ENCODE measurements around the gene MAPK9.

The MAPK9 gene

DNA sequence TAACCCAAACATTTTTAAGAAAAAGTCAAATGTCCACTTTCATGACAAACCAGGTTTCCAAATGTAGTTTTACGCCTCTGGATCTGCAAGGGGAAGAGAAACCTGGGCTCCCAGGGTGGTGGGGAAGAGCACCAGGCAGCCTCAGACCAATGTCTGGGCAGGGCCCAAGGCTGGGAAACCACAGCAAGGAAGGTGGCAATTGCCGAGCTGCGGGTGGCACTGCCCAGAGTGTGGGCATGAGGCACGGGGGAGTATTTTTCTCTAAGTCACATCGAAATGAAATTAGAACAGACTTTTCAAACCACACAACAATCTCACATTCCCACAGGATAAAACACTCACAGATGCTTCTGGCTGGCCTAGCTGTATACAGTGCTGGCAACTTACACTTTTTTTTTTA is 50.3 kb downstream of the MAPK9 start:
- Histone ChIP-seq H3K4me3 (ENCODE audit: insufficient read depth, low read length, poor library complexity, severe bottlenecking) (no peak overlapping the region), H3K9ac (ENCODE audit: low read length) (no peak overlapping the region), H3K36me3 (ENCODE audit: low read length) (peaks cover 16% of the 10 kb centered on the region), H4K20me1 (ENCODE audit: low read depth, low read length) (no peaks in the 10 kb centered on the region), H3K4me2 (ENCODE audit: low read depth, low read length, poor library complexity, severe bottlenecking) (no peak overlapping the region), H3K9me2 (replicated peaks; ENCODE audit: insufficient read depth, low read length) (no peaks in the 10 kb centered on the region), H2AFZ (ENCODE audit: low read depth, low read length, severe bottlenecking) (no peak overlapping the region), H3K79me2 (ENCODE audit: insufficient read depth, low read length) (no peaks in the 10 kb centered on the region), H3K27me3 (ENCODE audit: low read length) (no peaks in the 10 kb centered on the region), H3K9me3 (ENCODE audit: insufficient read depth, low read length) (no peaks in the 10 kb centered on the region), H3F3A (ENCODE audit: insufficient read depth) (no peaks in the 10 kb centered on the region), H3K27ac (ENCODE audit: low read depth, low read length) (no peak overlapping the region)
- TF ChIP-seq, protein P1, sequence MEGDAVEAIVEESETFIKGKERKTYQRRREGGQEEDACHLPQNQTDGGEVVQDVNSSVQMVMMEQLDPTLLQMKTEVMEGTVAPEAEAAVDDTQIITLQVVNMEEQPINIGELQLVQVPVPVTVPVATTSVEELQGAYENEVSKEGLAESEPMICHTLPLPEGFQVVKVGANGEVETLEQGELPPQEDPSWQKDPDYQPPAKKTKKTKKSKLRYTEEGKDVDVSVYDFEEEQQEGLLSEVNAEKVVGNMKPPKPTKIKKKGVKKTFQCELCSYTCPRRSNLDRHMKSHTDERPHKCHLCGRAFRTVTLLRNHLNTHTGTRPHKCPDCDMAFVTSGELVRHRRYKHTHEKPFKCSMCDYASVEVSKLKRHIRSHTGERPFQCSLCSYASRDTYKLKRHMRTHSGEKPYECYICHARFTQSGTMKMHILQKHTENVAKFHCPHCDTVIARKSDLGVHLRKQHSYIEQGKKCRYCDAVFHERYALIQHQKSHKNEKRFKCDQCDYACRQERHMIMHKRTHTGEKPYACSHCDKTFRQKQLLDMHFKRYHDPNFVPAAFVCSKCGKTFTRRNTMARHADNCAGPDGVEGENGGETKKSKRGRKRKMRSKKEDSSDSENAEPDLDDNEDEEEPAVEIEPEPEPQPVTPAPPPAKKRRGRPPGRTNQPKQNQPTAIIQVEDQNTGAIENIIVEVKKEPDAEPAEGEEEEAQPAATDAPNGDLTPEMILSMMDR (IDR thresholded peaks at IDR 0.05; ENCODE audit: insufficient read depth, low read length, poor library complexity, severe bottlenecking), result no peak
- no peak for TF ChIP-seq EZH2phosphoT487 (conservative IDR thresholded peaks at IDR 0.05; ENCODE audit: low read length)

DNA sequence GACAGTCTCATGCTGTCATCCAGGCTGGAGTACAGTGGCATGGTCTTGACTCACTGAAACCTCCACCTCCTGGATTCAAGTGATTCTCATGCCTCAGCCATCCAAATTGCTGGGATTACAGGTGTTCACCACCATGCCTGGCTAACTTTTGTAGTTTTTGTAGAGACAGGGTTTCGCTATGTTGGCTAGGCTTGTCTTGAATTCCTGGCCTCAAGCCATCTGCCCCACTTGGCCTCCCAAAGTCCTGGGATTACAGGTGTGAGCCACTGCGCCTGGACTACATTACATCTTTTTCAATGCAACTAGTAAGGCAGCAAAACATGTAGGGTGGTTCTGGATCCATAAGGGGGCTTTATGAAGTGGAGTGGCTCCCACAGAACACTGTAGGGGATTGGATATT is 53.3 kb downstream of the MAPK9 start:
- H3K36me3 ChIP-seq (ENCODE audit: low read length), result peaks cover 13% of the 10 kb centered on the region

DNA sequence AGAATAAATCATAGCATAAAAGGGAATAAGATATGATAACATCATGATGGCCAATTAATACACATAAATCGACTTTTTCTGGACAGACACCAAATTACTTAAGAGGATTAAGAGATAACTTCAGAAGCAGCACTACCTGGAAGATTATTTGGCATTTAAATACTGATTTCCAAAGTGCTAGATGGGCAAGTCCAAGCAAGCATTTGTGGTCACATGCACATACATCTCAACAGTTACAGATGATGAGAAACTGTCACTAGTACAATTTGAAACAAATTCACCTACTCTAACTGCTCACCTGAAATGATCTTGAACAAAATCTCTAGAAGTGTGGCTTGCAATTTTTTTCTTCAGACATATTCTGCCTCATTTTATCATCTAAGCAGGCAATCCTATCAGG is 56.0 kb downstream of the MAPK9 start:
- no peak overlapping the region for H3K4me3 ChIP-seq (ENCODE audit: insufficient read depth, low read length, poor library complexity, severe bottlenecking)
- TF ChIP-seq, protein P1 (IDR thresholded peaks at IDR 0.05; ENCODE audit: insufficient read depth, low read length, poor library complexity, severe bottlenecking), result no peak
- TF ChIP-seq EZH2phosphoT487 (conservative IDR thresholded peaks at IDR 0.05; ENCODE audit: low read length), result no peak
- H3K9me2 ChIP-seq (replicated peaks; ENCODE audit: insufficient read depth, low read length), result no peaks in the 10 kb centered on the region
- H3K4me2 ChIP-seq (ENCODE audit: low read depth, low read length, poor library complexity, severe bottlenecking), result no peak overlapping the region
- H3F3A ChIP-seq (ENCODE audit: insufficient read depth), result no peaks in the 10 kb centered on the region
- no peaks in the 10 kb centered on the region for H3K27me3 ChIP-seq (ENCODE audit: low read length)
- H3K79me2 ChIP-seq (ENCODE audit: insufficient read depth, low read length), result no peaks in the 10 kb centered on the region
- no peak overlapping the region for H3K27ac ChIP-seq (ENCODE audit: low read depth, low read length)
- H3K9me3 ChIP-seq (ENCODE audit: insufficient read depth, low read length), result no peaks in the 10 kb centered on the region
- H3K9ac ChIP-seq (ENCODE audit: low read length), result no peak overlapping the region
- H2AFZ ChIP-seq (ENCODE audit: low read depth, low read length, severe bottlenecking), result no peak overlapping the region
- no peaks in the 10 kb centered on the region for H4K20me1 ChIP-seq (ENCODE audit: low read depth, low read length)
- peaks cover 13% of the 10 kb centered on the region for H3K36me3 ChIP-seq (ENCODE audit: low read length)

More for the DNA sequence above, 53.3 kb downstream of the MAPK9 start:
- H3K9ac ChIP-seq (ENCODE audit: low read length), result no peak overlapping the region
- no peaks in the 10 kb centered on the region for H3K9me3 ChIP-seq (ENCODE audit: insufficient read depth, low read length)
- no peak overlapping the region for H3K4me2 ChIP-seq (ENCODE audit: low read depth, low read length, poor library complexity, severe bottlenecking)
- no peaks in the 10 kb centered on the region for H3K27me3 ChIP-seq (ENCODE audit: low read length)
- no peaks in the 10 kb centered on the region for H3F3A ChIP-seq (ENCODE audit: insufficient read depth)
- H3K27ac ChIP-seq (ENCODE audit: low read depth, low read length), result no peak overlapping the region
- H3K4me3 ChIP-seq (ENCODE audit: insufficient read depth, low read length, poor library complexity, severe bottlenecking), result no peak overlapping the region
- no peak for TF ChIP-seq EZH2phosphoT487 (conservative IDR thresholded peaks at IDR 0.05; ENCODE audit: low read length)
- TF ChIP-seq, protein P1 (IDR thresholded peaks at IDR 0.05; ENCODE audit: insufficient read depth, low read length, poor library complexity, severe bottlenecking), result no peak
- no peaks in the 10 kb centered on the region for H3K79me2 ChIP-seq (ENCODE audit: insufficient read depth, low read length)
- H4K20me1 ChIP-seq (ENCODE audit: low read depth, low read length), result no peaks in the 10 kb centered on the region
- no peak overlapping the region for H2AFZ ChIP-seq (ENCODE audit: low read depth, low read length, severe bottlenecking)
- no peaks in the 10 kb centered on the region for H3K9me2 ChIP-seq (replicated peaks; ENCODE audit: insufficient read depth, low read length)

All from SU-DHL-6 (cell line).